H1 (cell line): ENCODE results near the gene ARID3B. TPM values are rescaled to one million over a fixed set of nuclear protein-coding genes. Genes with fewer than 3 reads are reported as not detected.

ENCODE experiments used
- CTCF ChIA-PET: fragments of 300-600 bp; sonication (Branson Sonifier 250); formaldehyde crosslinking; loops from one replicate; lab custom pipeline; 2021; ENCODE audit not compliant: partially characterized antibody; lab: Charles Lee
- POLR2A ChIA-PET: fragments of 300-600 bp; sonication (Branson Sonifier 250); formaldehyde crosslinking; loops from one replicate; lab custom pipeline; 2021; ENCODE audit warnings: inconsistent platforms; ENCODE audit not compliant: partially characterized antibody; lab: Charles Lee
- DNase-seq, 2 experiments: peaks; one replicate each; pipeline versions ENCODE4 v3.0.0 to v3.0.0-alpha.2; 2010 to 2022; ENCODE audit warnings: low spot score in 2 of 2, low read depth in 1 of 2, mixed read lengths in 1 of 2
- FAIRE-seq: peaks from 2 replicates; lab custom pipeline; 2011; peaks lifted over from hg19 to GRCh38; lab: Jason Lieb, UNC
- H2AFZ ChIP-seq: 2 replicates; pipeline ENCODE4 v1.8.1; 2012; ENCODE audit warnings: low read length, inconsistent platforms
- H2AK5ac ChIP-seq: 2 replicates; pipeline ENCODE4 v1.6.1; 2013; ENCODE audit warnings: low read depth, low read length
- H2BK120ac ChIP-seq: replicated peaks from 2 replicates; pipeline ENCODE3; 2013; ENCODE audit warnings: low read depth, low read length, inconsistent platforms
- H2BK12ac ChIP-seq: 2 replicates; pipeline ENCODE4 v1.6.1; 2013; ENCODE audit warnings: low read depth, low read length
- H2BK15ac ChIP-seq: 2 replicates; pipeline ENCODE4 v1.6.1; 2013; ENCODE audit warnings: low read length
- H2BK20ac ChIP-seq: 2 replicates; pipeline ENCODE4 v1.6.1; 2013; ENCODE audit warnings: low read length
- H2BK5ac ChIP-seq: 2 replicates; pipeline ENCODE4 v1.6.1; 2013; ENCODE audit warnings: low read depth, low read length
- H3K14ac ChIP-seq: 2 replicates; pipeline ENCODE4 v1.6.1; 2013; ENCODE audit warnings: inconsistent platforms; ENCODE audit not compliant: insufficient read length
- H3K18ac ChIP-seq: 2 replicates; pipeline ENCODE4 v1.6.1; 2013; ENCODE audit warnings: low read length; ENCODE audit errors: extremely low read depth
- H3K23ac ChIP-seq: 2 replicates; pipeline ENCODE4 v1.6.1; 2013; ENCODE audit warnings: inconsistent platforms; ENCODE audit not compliant: insufficient read length
- H3K23me2 ChIP-seq: 2 replicates; pipeline ENCODE4 v1.6.1; 2013; ENCODE audit warnings: low read depth, low read length
- H3K27ac ChIP-seq: 2 replicates; pipeline ENCODE4 v1.6.1; 2011; ENCODE audit warnings: low read depth, low read length, inconsistent platforms
- H3K27me3 ChIP-seq, 4 experiments: replicated peaks in 1 of 4; 1 replicate in 1 of 4; 2 replicates in 3 of 4; pipeline versions ENCODE4 v1.6.1 to v1.8.1; 2011 to 2013; ENCODE audit warnings: low read length in 3 of 4, mild to moderate bottlenecking in 3 of 4, inconsistent platforms in 2 of 4, mixed read lengths in 2 of 4, moderate library complexity in 1 of 4; ENCODE audit not compliant: control insufficient read depth in 3 of 4, insufficient read depth in 3 of 4; ENCODE audit errors: extremely low read depth in 1 of 4
- H3K36me3 ChIP-seq, 4 experiments: 2 replicates each; pipeline versions ENCODE4 v1.6.1 to v1.8.1; 2011 to 2013; ENCODE audit warnings: mild to moderate bottlenecking in 4 of 4, low read length in 3 of 4, moderate library complexity in 2 of 4, control low read depth in 1 of 4, inconsistent platforms in 1 of 4; ENCODE audit not compliant: insufficient read depth in 4 of 4, control insufficient read depth in 2 of 4
- H3K4ac ChIP-seq: replicated peaks from 2 replicates; pipeline ENCODE3; 2013; ENCODE audit warnings: low read length, low read depth, mixed read lengths, inconsistent platforms; ENCODE audit not compliant: insufficient read length
- H3K4me1 ChIP-seq, 4 experiments: replicated peaks in 1 of 4; 1 replicate in 1 of 4; 2 replicates in 3 of 4; pipeline versions ENCODE4 v1.6.1 to v1.8.1; 2011 to 2013; ENCODE audit warnings: low read length in 3 of 4, inconsistent platforms in 2 of 4, mixed read lengths in 1 of 4; ENCODE audit not compliant: insufficient read depth in 4 of 4, control insufficient read depth in 3 of 4
- H3K4me2 ChIP-seq, 2 experiments: 2 replicates each; pipeline versions ENCODE4 v1.6.1 to v1.8.1; 2011 to 2013; ENCODE audit warnings: low read depth in 2 of 2, low read length in 2 of 2, control low read depth in 1 of 2, inconsistent platforms in 1 of 2, mild to moderate bottlenecking in 1 of 2; ENCODE audit not compliant: insufficient read depth in 1 of 2
- H3K4me3 ChIP-seq, 4 experiments: fragments of 200-600, 300-600 bp in 1 of 4; sonication (generic), shearing (Covaris generic), sonication (Bioruptor Twin) in 1 of 4; 2 replicates each; pipeline versions ENCODE4 v1.5.1 to v1.8.1; 2011 to 2016; ENCODE audit warnings: low read length in 4 of 4, low read depth in 3 of 4, control low read depth in 2 of 4, inconsistent platforms in 2 of 4, mild to moderate bottlenecking in 2 of 4, mixed read lengths in 1 of 4, moderate library complexity in 1 of 4; ENCODE audit not compliant: insufficient read depth in 2 of 4; ENCODE audit errors: extremely low read depth in 1 of 4
- H3K56ac ChIP-seq: replicated peaks from 2 replicates; pipeline ENCODE3; 2013; ENCODE audit warnings: low read depth, mild to moderate bottlenecking, mixed read lengths, low read length, inconsistent platforms; ENCODE audit not compliant: insufficient read length
- H3K79me1 ChIP-seq: 2 replicates; pipeline ENCODE4 v1.6.1; 2013; ENCODE audit warnings: low read depth, low read length, control low read depth
- H3K79me2 ChIP-seq, 2 experiments: 2 replicates each; pipeline versions ENCODE4 v1.6.1 to v1.8.1; 2012 to 2013; ENCODE audit warnings: low read length in 2 of 2, mild to moderate bottlenecking in 2 of 2, inconsistent platforms in 1 of 2; ENCODE audit not compliant: insufficient read depth in 2 of 2, control insufficient read depth in 1 of 2
- H3K9ac ChIP-seq, 4 experiments: replicated peaks in 1 of 4; 1 replicate in 1 of 4; 2 replicates in 3 of 4; pipeline versions ENCODE4 v1.6.1 to v1.8.1; 2011 to 2013; ENCODE audit warnings: low read depth in 3 of 4, low read length in 3 of 4, control low read depth in 2 of 4, mild to moderate bottlenecking in 2 of 4, moderate library complexity in 2 of 4, inconsistent platforms in 1 of 4; ENCODE audit errors: extremely low read depth in 1 of 4
- H3K9me3 ChIP-seq, 2 experiments: 2 replicates each; pipeline versions ENCODE4 v1.6.1 to v1.8.1; 2012 to 2013; ENCODE audit warnings: mild to moderate bottlenecking in 2 of 2, moderate library complexity in 2 of 2, control low read depth in 1 of 2, inconsistent platforms in 1 of 2, low read depth in 1 of 2, low read length in 1 of 2, mixed read lengths in 1 of 2; ENCODE audit not compliant: insufficient read depth in 2 of 2
- H4K20me1 ChIP-seq, 2 experiments: replicated peaks in 1 of 2; 2 replicates each; pipeline versions ENCODE3 to v1.8.1; 2011 to 2013; ENCODE audit warnings: inconsistent platforms in 2 of 2, low read length in 2 of 2, mild to moderate bottlenecking in 1 of 2; ENCODE audit not compliant: insufficient read depth in 2 of 2, control insufficient read depth in 1 of 2
- H4K5ac ChIP-seq: 2 replicates; pipeline ENCODE4 v1.6.1; 2013; ENCODE audit warnings: low read length, low read depth, mixed read lengths, inconsistent platforms; ENCODE audit not compliant: insufficient read length
- H4K8ac ChIP-seq: 2 replicates; pipeline ENCODE4 v1.8.0; 2013; ENCODE audit warnings: mild to moderate bottlenecking, moderate library complexity, low read length, inconsistent platforms; ENCODE audit not compliant: insufficient read depth; ENCODE audit errors: extremely low read depth
- H4K91ac ChIP-seq: replicated peaks from 2 replicates; pipeline ENCODE3; 2013; ENCODE audit warnings: low read length, mixed read lengths, inconsistent platforms; ENCODE audit not compliant: insufficient read length
- EP300 ChIP-seq, 2 experiments: IDR thresholded peaks; 1 replicate in 1 of 2; 2 replicates in 1 of 2; pipeline ENCODE4 v1.6.1; 2011 to 2012; ENCODE audit warnings: low read depth in 2 of 2, low read length in 2 of 2, mild to moderate bottlenecking in 2 of 2, borderline replicate concordance in 1 of 2, inconsistent platforms in 1 of 2, moderate library complexity in 1 of 2
- KDM4A ChIP-seq: IDR thresholded peaks from one replicate; pipeline ENCODE4 v1.7.1; 2012; ENCODE audit warnings: low read depth, mild to moderate bottlenecking, moderate library complexity, low read length, inconsistent platforms; ENCODE audit not compliant: severe bottlenecking
- NANOG ChIP-seq: IDR thresholded peaks from 2 replicates; pipeline ENCODE4 v1.6.1; 2011; ENCODE audit warnings: low read length, low read depth, mild to moderate bottlenecking, inconsistent platforms; ENCODE audit not compliant: insufficient read depth, poor library complexity, severe bottlenecking
- PHF8 ChIP-seq: fragments of 200-600 bp; sonication (generic); conservative IDR thresholded peaks from 2 replicates; pipeline ENCODE4 v1.7.1; 2012; ENCODE audit warnings: low read depth, mild to moderate bottlenecking, inconsistent platforms, low read length, moderate library complexity
- SIN3A ChIP-seq, 2 experiments: IDR thresholded peaks in 1 of 2; conservative IDR thresholded peaks in 1 of 2; 2 replicates each; pipeline ENCODE4 v1.6.1; 2011 to 2012; ENCODE audit warnings: low read length in 2 of 2, improper control_type of control experiment in 1 of 2, low read depth in 1 of 2, mild to moderate bottlenecking in 1 of 2
- TAF1 ChIP-seq: IDR thresholded peaks from 2 replicates; pipeline ENCODE4 v1.6.1; 2011; ENCODE audit warnings: mild to moderate bottlenecking, low read depth, low read length
- TBP ChIP-seq: IDR thresholded peaks from 2 replicates; pipeline ENCODE4 v1.6.1; 2011; ENCODE audit warnings: low read depth, low read length, improper control_type of control experiment
- TCF12 ChIP-seq: IDR thresholded peaks from 2 replicates; pipeline ENCODE4 v1.6.1; 2011; ENCODE audit warnings: low read depth, mild to moderate bottlenecking, low read length
- WGBS, 2 experiments: shearing (Covaris generic) in 1 of 2; methylation state at CpG; one replicate each; pipeline versions ENCODE4 v1.1.6 to v1.1.7; 2013 to 2015; ENCODE audit warnings: low lambda C conversion rate in 2 of 2, mixed read lengths in 2 of 2, inconsistent platforms in 1 of 2, low coverage in 1 of 2, missing lambda C conversion rate in 1 of 2; ENCODE audit not compliant: insufficient replicate concordance in 2 of 2, insufficient coverage in 1 of 2, insufficient read length in 1 of 2; ENCODE audit errors: extremely low coverage in 1 of 2, missing lambda C conversion rate in 1 of 2; 5-methylcytosine and 5-hydroxymethylcytosine counted together
- polyA plus RNA-seq, 7 experiments: library from polyadenylated mRNA; depleted of rRNA in 3 of 7; stranded (reverse) in 5 of 7; unstranded in 2 of 7; fragments of >200 nt in 5 of 7; fragments of 200-250 nt in 2 of 7; gene quantifications; 1 replicate in 5 of 7; 2 replicates in 1 of 7; 4 replicates in 1 of 7; pipeline versions ENCODE4 v1.2.1 to v1.2.3, GENCODE V29; 2011 to 2013; ENCODE audit warnings: missing spikeins in 2 of 7, mixed read lengths in 2 of 7
- total RNA-seq: library from RNA; stranded (reverse); fragmentation: NEBNext Ultra II Directional; extraction: Animal tissue kit (Norgen Biotek cat#: 25700); gene quantifications from 2 replicates; pipeline ENCODE4 v1.2.1, GENCODE V29; 2021

ARID3B gene
- total and polyA plus RNA-seq, 2 of the 8 experiments (the other 6 are each of a cell fraction or from before 2014, with no cell fraction given), result 81.0 to 115 TPM

GRCh38 chr15:74541494-74542165, 610 bp downstream of the ARID3B start:
- Histone ChIP-seq H2BK12ac (0 out of 2 replicates have a peak overlapping the region, but pooled peaks have one; percentile 7), H2AK5ac (no peak overlapping the region), H4K91ac (peak overlapping the region; percentile 80), H2BK5ac (peak overlapping the region; percentile 83), H3K4me2 (peak overlapping the region; percentile 78 to 95), H3K18ac (peak overlapping the region; percentile 89; the same call in 1 of the 2 replicates), H3K4me1 (peaks cover 5 to 13% (median 7%) of the 10 kb centered on the region in 4 experiments; a peak in 6 of 7 replicates), H3K79me1 (peaks cover 4% of the 10 kb centered on the region; the same call in 1 of the 2 replicates), H2BK20ac (no peak overlapping the region), H3K9ac (peak overlapping the region in 3 of 4 experiments; percentile 15 to 74 (median 68); a peak in 6 of 7 replicates), H3K79me2 (peaks cover 27 to 63% of the 10 kb centered on the region in 2 experiments), H3K36me3 (peaks cover 6 to 26% (median 21%) of the 10 kb centered on the region in 4 experiments), H3K23ac (no peak overlapping the region), H2BK120ac (no peak overlapping the region), H3K4ac (peak overlapping the region; percentile 87), H4K8ac (0 out of 2 replicates have a peak overlapping the region, but pooled peaks have one; percentile 3), H3K14ac (no peak overlapping the region), H3K9me3 (no peaks in the 10 kb centered on the region), H4K5ac (peak overlapping the region; percentile 92), H2AFZ (no peak overlapping the region), H3K23me2 (peaks cover 16% of the 10 kb centered on the region), H3K4me3 (peak overlapping the region; percentile 92 to 100 (median 95)), H2BK15ac (no peak overlapping the region), H4K20me1 (peaks cover 13 to 24% of the 10 kb centered on the region in 2 experiments), H3K56ac (peak overlapping the region; percentile 88), H3K27ac (peak overlapping the region; percentile 65; the same call in 1 of the 2 replicates), H3K27me3 (no peaks in the 10 kb centered on the region)
- ChIA-PET POLR2A (interaction anchor here (0.6 to 3.4 kb wide), 20 partner anchors 10 to 334 kb away, joined by 3 to 58 read pairs (median 4); partner anchors contain the start of genes CLK3 and UBL7), CTCF (interaction anchor here (0.6 to 2.1 kb wide), 8 partner anchors 8 to 275 kb away, joined by 3 to 7 read pairs (median 3); no protein-coding TSS in a partner anchor)
- no peak for TF ChIP-seq TCF12
- no peak for TF ChIP-seq EP300 (IDR thresholded peaks at IDR 0.05; ENCODE audit: borderline replicate concordance in 1 of 2, low read depth in 2 of 2, low read length in 2 of 2)
- peak; percentile 41; the same call in 1 of the 2 replicates for TF ChIP-seq PHF8
- no peak for TF ChIP-seq NANOG
- TF ChIP-seq TAF1, result peak; percentile 53
- peak; percentile 15 for TF ChIP-seq KDM4A
- peak in 1 of 2 experiments; percentile 66; a peak in 2 of 4 replicates for TF ChIP-seq SIN3A (conservative IDR thresholded peaks at IDR 0.05 in 1 of 2, IDR thresholded peaks at IDR 0.05 in 1 of 2; ENCODE audit: low read depth in 1 of 2, low read length in 2 of 2)
- no peak for TF ChIP-seq TBP
- DNase-seq (peak in 1 of 2 experiments; percentile 59), FAIRE-seq (no peak)
- 4% methylated on average over 21 of the region's 21 CpGs; no CpG with 5 or more reads in 1 of the 2 experiments for WGBS, 2 experiments
